CD4-positive, alpha-beta T cell treated with Interleukin-15 for 1 hour (primary cell): ENCODE data around the gene EDA2R.

Source experiments
- DNase-seq: peaks from one replicate; pipeline ENCODE4 v3.0.0-alpha.2; 2020

The EDA2R gene, protein sequence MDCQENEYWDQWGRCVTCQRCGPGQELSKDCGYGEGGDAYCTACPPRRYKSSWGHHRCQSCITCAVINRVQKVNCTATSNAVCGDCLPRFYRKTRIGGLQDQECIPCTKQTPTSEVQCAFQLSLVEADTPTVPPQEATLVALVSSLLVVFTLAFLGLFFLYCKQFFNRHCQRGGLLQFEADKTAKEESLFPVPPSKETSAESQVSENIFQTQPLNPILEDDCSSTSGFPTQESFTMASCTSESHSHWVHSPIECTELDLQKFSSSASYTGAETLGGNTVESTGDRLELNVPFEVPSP

DNA sequence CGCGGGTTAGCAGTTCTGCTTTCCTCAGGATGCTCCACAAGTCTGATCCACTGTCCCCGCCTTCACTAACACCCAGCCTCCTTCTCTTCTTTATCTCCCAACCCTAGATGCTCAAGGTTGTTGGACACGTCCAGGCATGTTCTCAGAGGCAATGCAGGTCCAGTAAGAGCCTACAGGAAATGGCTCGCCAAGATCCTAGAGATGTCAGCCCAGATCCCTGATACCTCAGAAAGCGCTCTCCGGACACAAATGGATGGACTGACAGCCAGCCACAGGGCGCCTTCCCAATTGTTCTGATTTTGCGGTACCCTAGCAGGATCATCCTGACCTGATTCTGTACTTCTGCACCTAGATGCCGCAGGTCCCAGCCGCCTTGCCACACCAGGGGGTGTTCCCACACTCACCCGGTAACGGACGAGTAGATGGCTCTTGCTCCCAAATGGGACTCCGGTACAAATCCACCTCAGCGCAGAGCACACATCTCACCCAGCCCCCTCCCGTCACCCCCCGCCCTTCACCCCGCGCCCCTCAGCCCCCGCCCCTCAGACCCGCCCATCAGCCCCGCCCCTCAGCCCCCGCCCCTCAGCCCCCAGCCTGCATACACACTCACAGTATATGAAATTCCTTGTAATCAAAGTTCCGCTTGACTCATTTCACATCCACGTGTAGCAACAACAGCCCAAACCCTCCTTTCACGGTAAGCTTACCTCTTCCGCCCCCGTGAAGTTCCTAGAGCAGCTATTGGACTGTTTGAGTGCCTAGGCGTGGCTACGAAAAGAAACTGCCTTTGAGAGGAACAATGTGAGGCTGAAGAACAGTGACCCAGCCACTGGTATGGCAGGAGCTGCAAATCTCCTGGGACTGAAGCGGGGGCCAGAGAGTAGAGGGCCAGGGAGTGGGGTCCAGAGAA, at the start of gene EDA2R:
Gene EDA2R (minus strand): TSS at position 488 of the 910 bp plus-strand sequence. CDS start 23,058 bp downstream, outside the sequence.
- no peak for DNase-seq

DNA sequence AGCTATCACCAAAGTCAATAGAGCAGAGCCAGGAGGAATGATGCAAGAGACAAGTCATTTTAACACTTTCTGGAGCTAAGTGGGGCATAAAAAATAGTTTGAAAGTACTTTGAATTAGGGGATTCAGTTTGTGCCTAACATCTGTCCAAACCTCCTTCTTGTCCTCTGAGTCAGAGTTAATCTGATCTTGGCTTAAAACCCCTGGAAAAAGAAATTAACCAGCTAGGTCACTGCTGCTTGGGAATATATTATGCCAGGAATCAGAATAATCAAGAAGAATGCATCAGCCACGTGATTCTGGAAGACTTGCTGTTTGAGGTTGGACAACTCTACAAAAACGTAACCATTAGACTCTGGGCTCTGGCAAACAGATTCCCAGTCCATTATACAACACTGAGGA, 45.3 kb upstream of the EDA2R start:
- DNase-seq = no peak

DNA sequence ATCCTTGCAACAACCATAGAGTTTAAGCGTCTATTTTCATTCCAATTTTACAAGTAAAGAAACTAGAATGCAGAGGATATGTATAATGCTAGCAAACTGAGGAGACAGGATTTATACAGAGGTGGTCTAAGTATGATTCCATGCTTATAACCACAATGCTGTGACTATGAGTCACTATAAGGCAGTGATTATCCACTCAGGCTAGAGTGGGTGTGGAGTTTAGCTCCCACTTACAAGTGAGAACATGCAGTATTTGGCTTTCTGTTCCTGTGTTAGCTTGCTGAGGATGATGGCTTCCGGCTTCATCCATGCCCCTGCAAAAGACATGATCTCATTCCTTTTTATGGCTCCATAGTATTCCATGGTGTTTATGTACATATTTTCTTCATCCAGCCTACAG, 41.6 kb upstream of the EDA2R start:
- DNase-seq = no peak

DNA sequence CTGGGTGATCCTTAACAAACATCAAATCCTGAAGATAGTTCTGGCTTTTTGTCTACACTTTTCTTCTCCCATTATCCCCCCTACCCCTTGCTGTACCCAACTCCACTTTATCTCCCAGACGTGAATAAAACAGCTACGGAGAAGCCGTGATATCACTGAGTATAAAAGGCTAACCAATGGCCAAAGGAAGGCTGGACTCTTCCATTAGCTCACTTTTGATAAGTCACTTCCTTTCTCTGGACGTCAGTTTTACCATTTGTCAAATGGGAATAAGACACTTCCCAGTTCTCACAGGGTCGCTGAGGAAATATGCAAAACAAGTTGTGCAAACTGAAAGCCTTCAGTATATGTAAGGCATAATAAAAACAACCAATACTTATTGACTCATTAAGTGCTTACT, 38.6 kb upstream of the EDA2R start:
- DNase-seq = no peak

DNA sequence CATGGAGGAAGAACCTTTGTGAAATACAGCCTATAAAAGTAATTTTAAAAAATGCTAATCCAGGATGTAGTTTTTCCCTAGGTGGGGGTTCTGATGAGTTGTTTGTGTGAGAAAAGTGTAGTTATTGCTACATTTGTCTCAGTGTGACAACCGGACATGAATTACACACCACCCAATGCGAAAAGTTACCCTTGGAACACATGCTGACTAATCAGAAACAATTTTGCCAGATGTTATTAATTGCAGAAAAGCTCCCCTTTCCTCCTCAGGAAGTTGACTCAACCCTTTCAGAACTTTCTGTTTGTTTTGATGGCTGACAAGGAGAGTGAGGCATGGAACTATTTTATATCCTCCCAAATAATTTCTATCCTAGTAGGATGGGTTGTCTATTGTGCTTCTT, 38.1 kb upstream of the EDA2R start:
- DNase-seq = no peak

DNA sequence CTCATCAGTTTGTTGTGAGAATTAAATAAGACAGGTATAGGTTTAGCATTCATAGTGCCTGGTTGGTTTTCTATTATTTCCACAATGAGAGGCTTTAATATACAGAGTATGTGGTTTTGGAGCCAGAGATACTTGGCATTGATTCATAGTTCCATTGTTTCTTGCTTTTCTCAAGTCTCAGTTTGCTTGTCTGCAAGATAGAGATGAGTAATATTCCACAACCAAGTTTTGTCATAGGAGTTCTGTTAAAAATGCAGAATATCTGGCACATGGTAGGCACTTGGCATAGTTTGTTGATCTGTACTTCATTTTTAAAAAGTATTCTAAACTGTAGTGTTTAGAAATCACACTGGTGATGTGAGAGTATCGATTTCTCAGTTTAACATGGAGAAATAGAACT, 37.5 kb upstream of the EDA2R start:
- DNase-seq = no peak

DNA sequence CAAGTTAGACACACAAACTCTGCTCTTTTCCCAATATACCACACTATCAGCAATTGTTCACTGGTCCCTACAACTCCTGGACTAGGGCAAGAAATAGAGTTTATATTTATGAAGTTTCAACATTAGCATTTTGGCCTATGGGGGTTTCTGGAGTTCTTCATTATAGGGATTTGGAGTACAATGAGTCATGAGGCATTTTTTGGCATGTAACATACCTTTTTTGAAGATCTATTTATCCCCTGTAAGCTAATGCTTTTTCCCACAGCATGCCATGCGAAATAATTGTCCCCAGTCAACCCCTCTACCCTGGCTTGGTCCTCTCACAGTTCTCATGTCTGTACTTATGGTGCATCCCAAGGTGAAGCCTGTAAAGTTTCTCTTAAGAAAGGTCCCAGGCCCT, 36.7 kb upstream of the EDA2R start:
- DNase-seq = no peak

DNA sequence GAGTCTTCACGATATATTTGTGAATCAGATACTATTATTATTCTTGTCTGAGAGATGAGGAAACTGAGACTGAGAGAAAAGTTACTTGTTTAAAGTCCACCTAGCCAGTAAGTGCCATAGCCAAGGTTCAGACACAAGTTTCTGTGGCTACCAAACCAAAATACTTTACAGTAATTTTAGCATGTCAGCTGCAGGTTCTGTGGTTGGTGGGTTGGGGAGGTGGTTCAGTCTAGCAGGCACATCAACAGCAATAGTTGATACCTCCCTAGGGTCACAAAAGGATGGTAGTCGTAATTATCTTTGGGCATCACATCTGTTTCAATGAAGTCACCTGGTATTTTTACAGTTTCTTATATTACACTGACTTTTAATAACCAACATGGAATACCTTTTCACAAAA, 35.6 kb upstream of the EDA2R start:
- DNase-seq = no peak

DNA sequence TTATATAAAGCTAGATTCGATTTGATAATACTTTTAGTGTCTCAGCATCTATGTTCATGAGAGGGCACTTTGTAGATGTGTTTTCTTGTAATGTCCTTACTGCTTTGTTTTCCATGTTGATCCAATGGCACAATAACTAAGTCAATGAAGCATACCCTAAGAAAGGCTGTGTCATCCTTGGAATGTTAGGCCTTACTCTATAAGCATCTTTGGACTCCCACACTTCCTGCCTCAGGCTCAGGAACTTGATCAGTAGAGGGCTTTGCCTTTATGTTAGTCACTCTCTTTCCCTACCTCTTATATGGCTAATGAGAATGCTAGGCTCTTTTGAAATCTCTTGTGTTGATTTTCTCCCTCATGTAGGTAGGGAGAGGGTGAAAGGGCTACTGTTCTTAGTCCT, 33.2 kb upstream of the EDA2R start:
- DNase-seq = no peak

DNA sequence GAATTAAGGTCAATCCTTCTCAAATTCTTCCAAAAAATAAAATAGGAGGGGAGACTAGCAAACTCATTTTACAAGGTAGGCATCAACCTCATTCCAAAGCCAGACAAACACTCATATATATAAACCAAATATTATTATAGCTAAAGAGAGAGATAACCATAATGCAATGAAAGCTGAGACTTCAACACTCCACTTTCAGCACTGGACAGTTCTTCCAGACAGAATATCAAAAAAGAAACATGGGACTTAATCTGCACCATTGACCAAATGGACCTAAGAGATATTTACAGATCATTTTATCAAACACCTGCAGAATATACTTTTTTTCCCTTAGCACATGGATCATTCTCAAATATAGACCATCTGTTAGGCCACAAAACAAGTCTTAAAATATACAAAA, 15.5 kb upstream of the EDA2R start:
- no peak for DNase-seq

DNA sequence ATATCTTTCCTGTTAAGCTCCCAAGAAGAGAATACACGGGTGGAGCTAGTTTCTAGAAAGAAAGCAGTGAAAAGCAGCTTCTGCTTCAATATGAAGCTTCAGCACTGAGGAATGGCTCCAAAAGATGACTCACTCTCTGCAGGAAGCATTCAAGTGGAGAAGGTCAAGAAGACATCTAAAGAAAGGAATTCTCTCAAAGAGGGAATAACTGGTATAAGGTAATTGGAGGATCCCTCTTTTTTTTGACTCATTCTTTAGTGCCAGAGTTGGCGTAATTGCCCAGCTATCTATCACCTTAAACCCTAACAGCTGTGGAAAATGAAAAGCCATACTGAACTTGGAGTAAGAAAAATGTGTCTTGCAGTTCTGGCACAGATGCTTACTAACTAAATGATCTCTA, 3.5 kb downstream of the EDA2R start:
- DNase-seq = no peak

DNA sequence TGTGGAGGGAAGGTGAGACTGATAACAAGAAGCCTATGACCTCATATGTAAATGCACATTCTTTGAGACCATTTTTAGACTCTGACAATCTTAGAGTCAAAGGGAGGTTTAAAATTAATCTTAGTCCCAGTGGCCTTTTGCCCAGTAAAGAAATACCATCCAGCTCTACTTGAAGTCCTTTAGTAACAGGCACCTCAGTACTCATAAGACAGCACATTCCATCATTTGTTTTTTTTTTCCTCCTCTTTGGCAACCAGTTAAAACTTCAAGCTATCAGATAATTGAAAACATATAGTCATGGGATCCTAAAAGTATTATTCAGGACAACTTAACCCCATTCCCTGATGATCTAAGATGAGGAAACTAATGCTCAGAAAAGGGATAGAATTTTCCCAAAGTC, 4.6 kb downstream of the EDA2R start:
- DNase-seq = no peak

DNA sequence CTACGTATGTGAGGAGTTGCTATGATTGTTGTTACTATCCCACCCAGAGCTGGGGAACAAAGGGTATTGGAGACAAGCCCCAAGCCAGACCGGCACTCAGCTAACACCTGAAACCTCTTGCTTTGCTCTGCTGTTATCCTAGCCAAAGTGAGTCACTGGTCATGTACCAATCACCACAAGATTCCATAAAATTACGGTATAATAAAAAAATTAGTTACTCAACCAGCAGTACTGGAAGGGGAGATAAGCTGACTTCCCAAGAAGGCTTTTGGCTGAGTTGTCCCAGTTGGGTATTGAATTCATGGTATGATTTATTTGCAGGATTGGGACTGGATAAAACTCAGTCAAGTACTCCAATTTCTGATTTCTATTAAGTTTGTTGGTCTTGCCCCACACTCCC, 5.3 kb downstream of the EDA2R start:
- DNase-seq = no peak

DNA sequence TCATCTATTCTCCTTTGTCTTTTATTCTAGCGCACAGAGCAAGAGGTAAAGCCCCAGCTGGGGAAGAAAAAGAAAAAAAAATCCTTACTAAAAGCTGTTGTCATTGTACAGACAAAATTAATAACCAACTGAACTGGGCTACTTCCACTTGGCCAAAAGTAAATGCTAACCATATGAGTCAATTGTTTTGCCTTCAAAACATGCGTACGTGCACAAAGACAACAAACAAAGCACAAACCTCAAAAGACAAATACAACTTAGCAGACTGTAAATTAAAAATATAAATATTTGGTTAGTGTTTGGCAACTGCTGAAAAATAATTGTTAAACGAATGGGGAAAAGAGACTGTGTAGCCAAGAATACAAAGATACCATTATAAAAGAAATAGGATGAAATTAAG, 5.9 kb downstream of the EDA2R start:
- no peak for DNase-seq

DNA sequence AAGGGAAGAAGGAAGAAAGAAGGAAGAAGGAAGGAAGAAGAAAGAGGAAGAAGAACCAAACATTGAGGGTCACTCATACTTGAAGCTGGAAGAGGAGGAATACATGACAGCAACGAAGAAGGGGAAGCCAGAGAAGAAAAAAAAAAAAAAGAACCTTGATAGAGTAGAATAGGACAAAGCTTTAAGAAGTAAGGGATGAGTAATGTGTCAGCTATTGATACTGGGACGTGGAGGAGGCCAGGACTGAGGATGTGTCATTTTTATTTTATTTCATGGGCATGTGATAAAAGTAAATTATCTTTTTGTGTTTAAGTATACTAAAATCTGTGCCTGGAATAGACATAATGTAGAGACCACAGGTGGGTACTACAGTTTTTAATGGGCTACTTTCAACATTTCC, 6.4 kb downstream of the EDA2R start:
- no peak for DNase-seq

DNA sequence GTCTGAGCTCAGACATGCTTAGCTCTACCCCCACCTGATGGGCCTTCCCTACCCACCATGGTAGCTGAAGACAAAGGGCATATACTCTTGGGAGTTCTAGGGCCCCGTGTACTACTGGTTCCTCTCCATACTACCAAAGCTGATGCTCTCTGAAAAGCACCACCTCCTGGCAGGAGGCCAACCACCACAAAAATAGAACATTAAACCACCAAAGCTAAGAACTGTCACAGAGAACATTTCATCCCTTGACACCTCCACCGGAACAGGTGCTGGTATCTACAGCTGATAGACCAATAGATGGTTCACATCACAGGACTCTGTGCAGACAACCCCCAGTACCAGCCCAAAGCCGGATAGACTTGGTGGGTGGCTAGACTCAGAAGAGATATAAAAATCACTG, 13.4 kb downstream of the EDA2R start:
- DNase-seq = no peak

DNA sequence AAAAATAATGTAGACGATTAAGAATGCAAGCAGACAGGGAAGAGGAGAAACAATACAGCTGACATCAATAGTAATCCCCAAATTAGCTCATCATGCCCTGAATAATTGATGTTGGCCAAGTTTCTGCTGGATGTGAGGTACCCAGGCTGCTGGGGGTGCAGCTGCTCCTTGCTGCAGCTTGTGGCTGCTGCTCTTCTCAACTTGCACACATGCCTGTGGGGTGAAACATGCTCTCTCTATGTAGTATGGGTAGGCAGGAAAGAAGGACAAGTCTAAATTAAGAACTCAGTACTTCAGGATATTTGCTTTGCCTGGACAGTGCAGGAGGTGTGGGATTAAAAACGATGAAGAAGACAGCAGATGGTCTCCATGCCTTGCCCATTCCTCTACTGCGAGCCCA, 16.7 kb downstream of the EDA2R start:
- DNase-seq = no peak

DNA sequence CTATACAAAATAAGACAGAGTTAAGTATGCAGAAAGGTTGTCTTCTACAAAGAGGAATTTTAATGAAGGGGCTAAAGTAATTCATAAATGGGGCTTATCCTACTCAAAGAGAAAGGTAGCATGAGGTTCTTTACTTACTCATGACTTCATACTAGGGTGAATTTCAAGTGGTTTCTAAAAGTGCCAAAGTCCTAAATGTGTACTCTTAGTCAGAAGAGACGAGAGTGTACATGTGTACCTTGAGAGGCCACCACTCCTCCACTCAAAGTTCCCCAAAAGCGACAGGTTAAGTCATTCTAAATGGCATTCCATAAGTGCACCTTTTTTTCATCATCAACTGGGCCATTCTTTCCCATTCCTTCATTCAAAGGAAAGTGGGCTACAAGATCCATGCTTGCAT, 21.9 kb downstream of the EDA2R start:
- no peak for DNase-seq

DNA sequence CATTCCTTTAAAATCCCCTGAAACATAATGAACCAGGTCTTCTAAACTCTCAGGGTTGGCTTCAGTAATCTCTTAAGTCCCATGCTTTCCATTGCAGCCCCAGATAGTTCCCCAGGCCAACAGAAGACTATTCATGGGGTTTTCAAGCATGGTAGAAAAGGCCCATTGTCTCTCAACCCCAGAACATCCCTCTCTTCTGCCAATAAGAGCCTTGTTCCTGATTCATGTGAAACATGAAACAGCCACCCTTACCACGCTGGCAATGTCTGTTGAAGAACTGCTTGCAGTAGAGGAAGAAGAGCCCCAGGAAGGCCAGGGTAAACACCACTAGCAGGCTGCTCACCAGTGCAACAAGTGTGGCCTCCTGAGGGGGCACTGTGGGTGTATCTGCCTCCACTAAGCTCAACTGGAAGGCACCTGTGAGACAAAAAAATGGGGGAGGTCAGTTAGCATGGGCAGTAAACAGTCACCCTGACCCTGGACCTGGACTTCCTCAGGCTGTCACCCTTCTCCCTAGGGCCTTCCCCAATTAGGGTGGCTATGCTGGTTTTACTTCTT, 36.4 kb downstream of the EDA2R start:
- no peak for DNase-seq

DNA sequence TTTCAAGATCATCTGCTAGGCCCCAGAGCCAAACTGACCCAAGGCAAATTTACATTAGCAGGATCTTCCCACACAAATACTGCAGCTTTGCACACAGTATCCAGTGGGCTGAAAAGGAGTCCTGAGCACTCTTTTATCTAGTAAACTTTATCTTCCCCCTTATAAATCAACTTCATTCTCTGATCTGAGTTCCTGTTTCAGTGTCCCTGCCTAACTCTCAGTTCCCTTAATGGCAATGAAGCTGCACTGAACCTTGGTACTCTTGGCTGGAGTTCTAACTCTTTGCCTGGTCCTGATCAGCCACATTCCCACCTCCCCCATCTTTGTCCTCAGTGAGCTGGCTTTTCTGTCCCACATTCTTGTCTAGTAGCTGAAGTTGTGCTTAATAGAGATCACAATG, 37.4 kb downstream of the EDA2R start:
- DNase-seq = no peak

DNA sequence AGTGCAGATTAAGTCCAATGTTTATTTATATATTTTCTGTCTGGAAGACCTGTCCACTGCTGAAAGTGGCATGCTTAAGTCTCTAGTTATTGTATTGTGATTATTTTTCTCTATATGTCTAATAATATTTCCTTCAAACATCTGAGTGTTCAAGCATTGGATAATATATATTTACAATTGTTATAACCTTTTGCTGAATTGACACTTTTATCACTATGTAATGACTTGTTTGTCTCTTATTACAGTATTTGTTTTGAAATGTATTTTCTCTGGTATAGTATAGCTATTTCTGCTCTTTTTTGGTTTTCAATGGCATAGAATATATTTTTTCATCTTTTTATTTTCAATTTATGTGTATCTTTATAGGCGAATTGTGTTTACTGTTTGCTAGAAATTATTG, 59.7 kb downstream of the EDA2R start:
- DNase-seq = no peak

DNA sequence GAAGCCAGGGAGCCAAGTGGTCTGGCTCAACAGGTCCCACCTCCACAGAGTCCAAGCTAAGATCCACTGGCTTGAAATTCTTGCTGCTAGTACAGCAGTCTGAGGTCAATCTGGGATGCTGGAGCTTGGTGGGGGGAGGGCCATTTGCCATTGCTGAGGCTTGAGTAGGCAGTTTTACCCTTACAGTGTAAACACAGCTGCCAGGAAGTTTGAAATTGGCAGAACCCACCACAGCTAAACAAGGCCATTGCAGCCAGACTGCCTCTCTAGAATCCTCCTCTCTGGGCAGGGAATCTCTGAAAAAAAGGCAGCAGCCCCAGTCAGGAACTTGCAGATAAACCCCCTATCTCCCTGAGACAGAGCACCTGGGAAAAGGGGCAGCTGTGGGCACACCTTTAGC, 84.9 kb downstream of the EDA2R start:
- DNase-seq = no peak

DNA sequence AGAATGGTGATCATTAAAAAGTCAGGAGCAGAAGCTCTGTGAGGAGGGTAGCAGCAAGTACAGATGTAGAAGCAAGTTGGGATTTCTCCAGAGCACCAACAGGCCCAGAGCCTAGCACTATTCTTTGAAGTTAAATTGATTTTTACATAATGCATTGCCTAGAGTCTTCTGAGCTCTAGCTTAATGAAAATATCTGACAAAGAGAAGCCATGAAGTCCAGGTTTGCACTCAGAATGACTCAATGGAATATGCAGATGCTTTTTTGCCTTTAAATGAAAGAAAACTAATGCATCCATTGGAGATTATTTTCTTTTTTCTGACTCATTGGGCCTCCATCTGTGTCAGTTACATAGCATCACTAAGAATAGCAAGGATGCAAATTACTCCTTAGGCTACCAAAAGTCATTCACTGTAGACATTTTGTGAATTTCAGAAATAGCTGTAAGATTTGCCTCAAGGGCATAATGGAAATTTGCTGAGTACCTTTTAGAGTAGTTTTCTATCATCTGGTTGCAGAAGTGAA, 91.0 kb downstream of the EDA2R start:
- no peak for DNase-seq
